CD4-positive, alpha-beta T cell treated with Interleukin-6 at 100 ng/mL for 8 hours (primary cell): ENCODE results near the gene ZG16B.

ENCODE experiments used
- DNase-seq: peaks from one replicate; pipeline ENCODE4 v3.0.0-alpha.2; 2020; ENCODE audit warnings: mixed read lengths, low spot score

ZG16B gene

GRCh38 chr16:2829501-2830354, at the start of gene ZG16B:
Gene ZG16B (plus strand): TSS chr16:2830303. CDS start chr16:2830442, 139 bp downstream.
- no peak for DNase-seq

- no peak for DNase-seq
These were observed 47.3 kb upstream of the ZG16B start for GRCh38 chr16:2782583-2783351.

DNA sequence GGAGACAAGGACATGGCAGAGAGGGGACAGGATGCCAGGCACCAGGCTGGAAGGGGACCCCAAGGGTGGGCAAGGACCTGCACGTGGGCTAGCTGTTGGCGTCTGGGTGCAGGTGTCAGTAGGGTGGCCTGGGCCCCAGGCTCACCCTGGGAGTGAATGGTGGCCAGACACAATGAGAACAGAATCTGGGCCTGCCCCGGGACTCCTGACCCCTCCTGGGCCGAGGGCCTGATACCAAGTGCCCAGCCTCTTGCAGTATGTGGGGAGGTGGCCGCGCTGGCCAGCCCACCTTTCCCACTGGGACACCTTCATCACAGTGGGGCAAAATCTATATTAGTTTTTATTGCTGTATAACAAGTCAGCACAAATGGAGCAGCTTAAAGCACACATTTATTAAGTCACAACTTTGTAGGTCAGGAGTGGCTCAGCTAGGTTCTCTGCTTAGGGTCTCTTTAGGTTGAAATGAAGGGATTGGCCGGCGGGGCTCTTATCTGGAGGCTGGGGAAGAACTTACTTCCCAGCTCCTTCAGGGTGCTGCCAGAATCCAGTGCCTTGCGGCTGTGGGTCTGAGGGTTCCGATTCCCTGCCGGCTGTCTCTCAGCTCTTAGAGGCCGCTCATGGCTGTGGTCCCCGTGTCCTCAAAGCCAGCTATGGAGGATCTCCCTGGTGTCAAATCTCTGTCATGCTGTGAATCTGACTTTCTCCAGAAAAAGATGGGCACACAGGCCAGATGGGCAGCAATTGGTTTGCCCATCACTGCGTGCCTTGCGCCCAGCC, 46.3 kb upstream of the ZG16B start:
- no peak for DNase-seq

DNA sequence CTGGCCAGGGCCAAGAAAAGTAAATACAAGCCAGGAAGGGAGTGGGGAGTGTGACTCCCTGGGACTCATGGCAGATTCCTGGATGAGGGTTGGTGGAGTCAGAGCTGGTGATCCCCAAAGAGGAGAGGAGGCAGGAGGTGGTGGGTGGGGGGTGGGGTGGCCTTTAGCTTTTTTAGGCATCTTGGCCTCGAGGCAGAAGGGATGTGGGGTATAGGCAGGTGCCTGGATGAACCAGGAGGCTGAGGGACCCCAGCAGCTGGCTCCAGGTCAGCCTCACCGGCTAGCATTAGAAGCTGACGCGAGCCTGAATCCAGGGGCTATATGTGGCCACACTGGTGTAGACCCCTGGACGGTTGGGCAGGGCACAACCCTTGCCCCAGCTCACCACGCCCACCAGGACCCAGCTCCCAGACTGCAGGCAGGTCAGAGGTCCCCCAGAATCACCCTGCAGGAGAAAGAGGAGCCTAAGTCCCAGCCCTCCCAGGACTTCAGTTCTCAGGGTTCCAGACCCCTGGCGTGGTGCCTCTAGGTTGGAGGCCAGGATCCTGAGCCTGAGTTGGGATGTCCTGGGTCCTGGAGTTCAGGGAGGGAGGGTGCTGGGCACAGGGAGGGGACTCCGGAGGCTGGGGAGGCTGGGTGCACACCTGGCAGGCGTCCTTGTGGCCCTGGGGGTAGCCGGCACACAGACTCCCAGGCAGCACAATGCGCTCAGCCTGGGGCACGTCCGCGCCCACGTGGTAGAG, 45.6 kb upstream of the ZG16B start:
- no peak for DNase-seq

DNA sequence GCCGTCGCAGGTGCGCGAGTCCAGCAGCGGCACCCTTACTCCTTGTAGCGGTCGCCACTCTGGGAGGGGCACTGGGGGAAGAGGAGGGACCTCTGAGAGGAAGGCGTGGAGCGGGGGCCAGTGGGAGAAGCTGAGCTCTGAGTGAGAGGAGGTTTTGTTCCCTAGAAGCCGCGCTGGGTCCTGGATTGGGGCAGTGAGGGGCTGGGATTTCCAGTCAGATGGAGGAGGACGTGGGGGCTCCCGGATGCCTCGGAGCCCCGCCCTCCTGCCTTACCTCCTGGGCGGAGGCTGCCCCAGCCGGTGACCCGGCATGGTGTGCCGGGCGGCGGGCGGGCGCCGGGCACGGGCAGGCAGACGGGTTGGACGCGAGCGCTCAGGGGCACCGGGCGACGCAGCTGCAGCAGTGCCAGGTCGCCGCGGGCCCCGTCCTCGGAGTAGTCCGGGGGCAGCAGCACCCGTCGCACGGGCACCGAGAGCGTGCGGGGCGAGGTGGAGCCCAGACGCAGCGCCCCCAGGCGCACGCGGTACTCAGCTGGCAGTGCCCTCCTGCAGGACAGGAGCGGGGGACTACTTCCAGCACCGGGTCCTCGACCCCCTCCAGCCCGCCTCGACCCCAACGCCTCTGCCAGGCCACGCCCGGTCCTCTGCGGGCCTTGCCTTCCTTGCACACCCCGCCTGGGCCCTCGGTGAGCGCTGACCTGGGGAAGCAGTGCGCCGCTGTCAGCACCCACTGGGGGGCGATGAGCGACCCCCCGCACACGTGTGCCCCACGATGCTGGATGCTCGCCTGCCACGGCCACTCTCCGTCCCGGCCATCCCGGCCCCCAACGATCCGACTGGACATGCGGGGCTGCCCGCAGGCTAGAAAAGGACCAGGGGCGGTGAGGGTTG, 44.8 kb upstream of the ZG16B start:
- peak; percentile 17 for DNase-seq

DNA sequence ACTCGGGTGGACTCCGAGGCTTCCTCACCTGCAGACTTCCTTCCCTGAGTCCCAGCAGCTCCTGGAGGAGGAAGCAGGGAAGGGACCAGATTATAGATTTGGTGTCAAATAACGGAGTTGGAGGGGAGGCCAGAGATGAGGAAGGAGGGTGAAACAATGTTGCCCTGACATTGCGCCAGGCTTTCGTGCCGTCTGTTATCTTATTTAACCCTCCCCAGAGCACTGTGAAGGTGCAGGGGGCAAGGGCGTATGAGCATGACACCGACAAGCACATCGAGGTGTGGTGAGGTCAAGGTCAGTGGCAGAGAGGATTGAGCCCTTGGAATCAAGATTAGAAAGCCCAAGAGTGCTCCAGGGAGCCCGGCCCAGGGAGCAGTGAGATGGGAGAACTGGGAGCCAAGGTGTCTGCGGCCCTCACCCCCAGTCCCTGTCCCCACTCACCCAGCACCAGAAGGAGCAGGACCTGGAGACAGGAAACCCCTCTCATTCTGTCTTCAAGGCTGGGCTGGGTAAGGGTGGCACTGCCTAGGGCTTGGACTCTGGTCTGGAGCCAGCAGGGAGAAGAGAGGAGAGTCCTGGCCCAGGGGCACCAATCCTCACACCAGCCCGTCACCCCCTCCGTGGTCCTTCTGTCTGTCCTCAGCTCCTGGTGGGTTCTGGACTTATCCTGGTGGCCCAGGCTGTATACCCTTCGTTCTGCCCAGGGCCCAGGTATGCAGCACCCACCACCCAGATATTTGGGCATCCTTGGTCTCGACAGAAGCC, 43.9 kb upstream of the ZG16B start:
- DNase-seq, result no peak

- DNase-seq, result no peak
These were observed 43.3 kb upstream of the ZG16B start for GRCh38 chr16:2786826-2787151.

DNA sequence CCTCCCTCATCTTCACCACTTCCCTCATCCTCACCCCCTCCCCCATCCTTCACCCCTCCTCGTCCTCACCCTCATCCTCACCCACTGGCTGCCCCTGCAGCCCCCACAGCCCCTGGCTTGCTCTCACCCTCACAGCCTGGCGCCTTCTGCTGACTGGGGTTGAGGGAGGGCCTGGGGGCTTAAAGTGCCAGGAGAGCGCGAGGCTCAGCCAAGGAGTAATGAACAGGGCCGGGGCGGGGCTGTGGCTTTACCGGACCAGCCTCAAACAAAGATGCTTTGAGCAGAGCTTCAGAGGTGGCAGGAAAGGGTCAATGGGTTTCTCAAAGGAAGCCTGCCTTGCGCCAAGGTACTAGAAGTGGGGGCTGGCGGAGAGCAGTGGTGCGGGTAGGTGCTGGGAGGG, 42.7 kb upstream of the ZG16B start, which contains the start of gene PRSS33:
Gene PRSS33 (minus strand): TSS at position 155 of the 400 bp plus-strand sequence. CDS start 1,013 bp downstream, outside the sequence.
- no peak for DNase-seq

- DNase-seq, result no peak
These were observed 42.1 kb upstream of the ZG16B start for GRCh38 chr16:2787961-2788360.

GRCh38 chr16:2790631-2791030, 39.5 kb upstream of the ZG16B start:
- DNase-seq, result no peak

DNA sequence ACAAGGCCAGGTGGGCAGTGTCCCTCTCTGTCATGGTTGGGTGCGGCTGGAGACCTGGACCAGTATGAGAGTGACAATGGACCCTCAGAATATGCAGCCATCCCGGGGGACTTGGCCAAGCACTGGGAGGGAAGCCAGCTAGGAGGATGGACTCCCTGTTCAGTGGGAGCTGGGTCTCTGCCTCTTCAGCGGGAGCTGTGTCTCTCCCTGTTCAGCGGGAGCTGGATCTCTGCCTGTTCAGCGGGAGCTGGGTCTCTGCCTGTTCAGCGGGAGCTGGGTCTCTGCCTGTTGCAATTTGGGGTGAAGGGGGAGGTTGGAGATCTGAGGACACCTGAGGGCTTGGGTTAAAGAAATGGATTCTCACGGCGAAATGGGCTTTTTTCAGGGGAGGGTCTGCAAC, 38.9 kb upstream of the ZG16B start:
- DNase-seq, result no peak

GRCh38 chr16:2792940-2793339, 37.2 kb upstream of the ZG16B start:
- DNase-seq, result no peak

GRCh38 chr16:2795395-2796143, 34.5 kb upstream of the ZG16B start:
- no peak for DNase-seq

DNA sequence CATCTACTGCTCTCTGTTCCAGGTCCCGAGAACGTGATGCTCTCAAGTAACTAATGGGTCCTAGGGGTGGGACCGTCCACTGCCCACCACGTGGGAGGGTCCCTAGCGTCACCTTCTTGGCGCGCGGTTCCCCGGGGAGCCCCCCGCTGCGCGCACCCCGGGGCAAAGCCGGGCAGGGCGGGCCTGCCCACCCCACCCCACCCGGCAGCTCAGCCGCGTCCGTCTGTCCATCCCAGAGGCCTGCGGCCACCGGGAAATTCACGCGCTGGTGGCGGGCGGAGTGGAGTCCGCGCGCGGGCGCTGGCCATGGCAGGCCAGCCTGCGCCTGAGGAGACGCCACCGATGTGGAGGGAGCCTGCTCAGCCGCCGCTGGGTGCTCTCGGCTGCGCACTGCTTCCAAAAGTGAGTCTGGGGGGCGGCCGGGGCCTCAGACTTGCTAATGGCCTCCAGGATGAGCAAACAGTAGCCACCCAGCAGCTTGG, 31.3 kb upstream of the ZG16B start:
- no peak for DNase-seq

DNA sequence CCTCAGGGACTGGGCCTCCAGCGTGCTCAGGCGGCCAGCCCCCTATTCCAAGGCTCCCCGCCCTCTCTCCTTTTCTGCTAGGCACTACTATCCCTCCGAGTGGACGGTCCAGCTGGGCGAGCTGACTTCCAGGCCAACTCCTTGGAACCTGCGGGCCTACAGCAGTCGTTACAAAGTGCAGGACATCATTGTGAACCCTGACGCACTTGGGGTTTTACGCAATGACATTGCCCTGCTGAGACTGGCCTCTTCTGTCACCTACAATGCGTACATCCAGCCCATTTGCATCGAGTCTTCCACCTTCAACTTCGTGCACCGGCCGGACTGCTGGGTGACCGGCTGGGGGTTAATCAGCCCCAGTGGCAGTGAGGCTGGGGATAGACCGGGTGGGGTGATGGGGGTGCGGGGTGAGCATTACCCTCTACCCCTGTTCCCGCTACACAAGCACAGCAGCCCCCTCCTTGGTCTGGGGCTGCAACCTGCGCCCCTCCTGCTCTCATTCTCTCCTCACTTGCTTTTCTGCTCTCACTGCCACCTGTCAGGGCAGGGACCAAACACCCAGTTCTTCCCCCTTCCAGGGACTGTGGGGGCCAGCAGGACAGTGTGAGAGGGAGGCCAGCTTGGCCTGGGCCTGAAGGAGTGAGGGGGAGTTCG, 30.8 kb upstream of the ZG16B start:
- DNase-seq, result no peak

GRCh38 chr16:2799859-2800226, 30.3 kb upstream of the ZG16B start:
- DNase-seq, result no peak

DNA sequence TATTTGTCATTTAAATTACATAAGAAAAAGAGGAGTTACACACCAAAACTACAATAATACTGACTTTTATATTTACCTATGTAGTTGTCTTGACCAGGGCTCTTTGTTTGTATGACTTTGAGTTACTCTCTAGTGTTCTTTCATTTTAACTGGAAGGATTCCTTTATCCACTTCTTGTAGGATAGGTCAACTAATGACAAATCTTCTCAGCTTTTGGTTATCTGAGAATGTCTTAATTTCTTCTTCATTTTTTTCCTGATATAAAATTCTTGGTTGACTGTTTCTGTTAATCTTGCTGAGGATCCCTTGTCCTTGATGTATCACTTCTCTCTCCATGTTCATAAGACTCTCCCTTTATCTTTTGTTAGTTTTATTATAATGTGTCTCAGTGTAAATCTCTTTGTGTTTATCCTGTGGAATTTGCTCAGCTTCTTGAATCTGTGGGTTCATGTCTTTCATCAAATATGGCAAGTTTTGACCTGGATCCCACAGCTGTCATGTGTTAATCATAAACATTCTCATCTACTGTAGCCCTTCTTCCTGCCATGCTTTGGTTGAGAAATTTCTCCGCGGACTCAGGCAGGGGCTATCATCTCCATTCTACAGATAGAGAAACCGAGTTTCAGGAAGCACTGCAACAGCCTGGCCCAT, 26.4 kb upstream of the ZG16B start:
- no peak for DNase-seq

- DNase-seq, result no peak
These were observed 25.4 kb upstream of the ZG16B start for GRCh38 chr16:2804728-2805127.
